Esophagus muscularis mucosa (tissue), 4 donors: Measurements from ENCODE around the gene FRS3. TPM values are rescaled to one million over a fixed set of nuclear protein-coding genes. Genes with fewer than 3 reads are reported as not detected.
A peak's percentile ranks its signal among the peaks of the same experiment; 100 is the strongest.

Source experiments
- DNase-seq: peaks from one replicate; pipeline ENCODE4 v3.0.0-alpha.2; 2017; ENCODE audit errors: extremely low spot score
- H3K27ac ChIP-seq, 4 donors: fragments of 200-600 bp; sonication (generic); replicated peaks in 1 of 4; 1 replicate in 3 of 4; 2 replicates in 1 of 4; pipeline ENCODE4 v1.5.1; 2016 to 2019; ENCODE audit warnings: mild to moderate bottlenecking in 1 of 4
- H3K27me3 ChIP-seq, 4 donors: fragments of 200-600 bp; sonication (generic); one replicate each; pipeline versions ENCODE4 v1.5.1 to v1.6.0; 2016 to 2019
- H3K36me3 ChIP-seq, 4 donors: fragments of 200-600 bp; sonication (generic); one replicate each; pipeline ENCODE4 v1.5.1; 2016 to 2019
- H3K4me1 ChIP-seq, 4 donors: fragments of 200-600 bp; sonication (generic); one replicate each; pipeline ENCODE4 v1.5.1; 2016 to 2019
- H3K4me3 ChIP-seq, 4 donors: fragments of 200-600 bp; sonication (generic); 1 replicate in 2 of 4; 2 replicates in 2 of 4; pipeline ENCODE4 v1.5.1; 2016 to 2019; ENCODE audit warnings: mild to moderate bottlenecking in 4 of 4, moderate library complexity in 1 of 4
- H3K9me3 ChIP-seq, 4 donors: fragments of 200-600 bp; sonication (generic); 1 replicate in 3 of 4; 2 replicates in 1 of 4; pipeline ENCODE4 v1.5.1; 2016 to 2019
- CTCF ChIP-seq, 3 experiments: fragments of 200-600 bp in 2 of 3; fragments of 450-650 bp in 1 of 3; sonication (generic) in 2 of 3; IDR thresholded peaks; one replicate each; pipeline ENCODE4 v1.5.1; 2017 to 2019; ENCODE audit warnings: antibody characterized with exemption in 3 of 3, mild to moderate bottlenecking in 2 of 3, moderate library complexity in 1 of 3
- EP300 ChIP-seq: sonication (generic); formaldehyde crosslinking; IDR thresholded peaks from one replicate; pipeline ENCODE4 v1.6.1; 2017; ENCODE audit warnings: antibody characterized with exemption
- POLR2A ChIP-seq: fragments of 450-650 bp; IDR thresholded peaks from one replicate; pipeline ENCODE4 v1.6.1; 2017; ENCODE audit warnings: antibody characterized with exemption, moderate library complexity, mild to moderate bottlenecking, low read depth
- POLR2AphosphoS5 ChIP-seq, 2 donors: sonication (generic); formaldehyde crosslinking; IDR thresholded peaks; one replicate each; pipeline ENCODE4 v1.6.1; 2017; ENCODE audit warnings: antibody characterized with exemption in 2 of 2
- WGBS: methylation state at CpG from one replicate; pipeline ENCODE4 v1.1.5; 2018; 5-methylcytosine and 5-hydroxymethylcytosine counted together
- intact Hi-C: fragments of 100-400 bp; cut with DNase I; formaldehyde crosslinking; loops from one replicate; pipeline ENCODE4 v1.15.1; 2023
- total RNA-seq, 4 donors: library from RNA; depleted of rRNA; stranded (reverse); fragments of >200 nt; gene quantifications; one replicate each; pipeline versions ENCODE4 v1.1.0 to v1.2.1, GENCODE V29; 2016

The FRS3 gene
- total RNA-seq, 4 donors from 2014 or later, result 5.0 to 9.9 (median 6.7) TPM

GRCh38 chr6:41783106-41783780 is 3.5 kb upstream of the FRS3 start:
- intact Hi-C loops, result loop anchor here (5.0 to 10.0 kb wide), 2 partner anchors 259 to 782 kb away; partner anchors contain the start of gene UBR2
- no peak for DNase-seq
- Histone ChIP-seq H3K27me3 (no peaks in the 10 kb centered on the region), H3K36me3 (peaks cover 0 to 27% (median 0%) of the 10 kb centered on the region in 4 donors), H3K4me3 (no peak overlapping the region), H3K27ac (peak overlapping the region in 1 of 4 donors; percentile 0), H3K9me3 (no peaks in the 10 kb centered on the region), H3K4me1 (peaks cover 47 to 86% (median 65%) of the 10 kb centered on the region in 4 donors)
- TF ChIP-seq POLR2AphosphoS5 (IDR thresholded peaks at IDR 0.05) (no peak), CTCF (IDR thresholded peaks at IDR 0.05) (no peak), POLR2A (no peak), EP300 (no peak)
- WGBS, result 78% methylated on average over 5 of the region's 6 CpGs

- no peaks in the 10 kb centered on the region for H3K27me3 ChIP-seq
- DNase-seq, result no peak
- H3K4me3 ChIP-seq, result peak overlapping the region; percentile 71 to 88 (median 78)
- peak overlapping the region; percentile 83 to 90 (median 88) for H3K27ac ChIP-seq
- peaks cover 47 to 80% (median 62%) of the 10 kb centered on the region in 4 donors for H3K4me1 ChIP-seq
- peaks cover 0 to 32% (median 9%) of the 10 kb centered on the region in 4 donors for H3K36me3 ChIP-seq
- H3K9me3 ChIP-seq, result no peaks in the 10 kb centered on the region
- 13% methylated on average over 3 of the region's 3 CpGs for WGBS
- TF ChIP-seq POLR2A (no peak), POLR2AphosphoS5 (IDR thresholded peaks at IDR 0.05) (no peak), CTCF (IDR thresholded peaks at IDR 0.05) (no peak), EP300 (no peak)
- intact Hi-C loops, result loop anchor here (5.0 to 10.0 kb wide), 2 partner anchors 261 to 783 kb away; partner anchors contain the start of gene UBR2
These were observed 1.6 kb upstream of the FRS3 start for GRCh38 chr6:41781366-41781730.

- TF ChIP-seq EP300 (no peak), CTCF (IDR thresholded peaks at IDR 0.05) (no peak), POLR2AphosphoS5 (IDR thresholded peaks at IDR 0.05) (peak; percentile 10 to 22), POLR2A (no peak)
- Histone ChIP-seq H3K36me3 (peaks cover 0 to 35% (median 15%) of the 10 kb centered on the region in 4 donors), H3K9me3 (no peaks in the 10 kb centered on the region), H3K27me3 (no peaks in the 10 kb centered on the region), H3K27ac (peak within 1 kb of the TSS; percentile 83 to 90 (median 88)), H3K4me3 (peak within 1 kb of the TSS; percentile 71 to 88 (median 78)), H3K4me1 (peaks cover 41 to 74% (median 57%) of the 10 kb centered on the region in 4 donors)
- intact Hi-C loops, result loop anchor here (5.0 to 10.0 kb wide), 2 partner anchors 262 to 784 kb away; partner anchors contain the start of gene UBR2
- no peak for DNase-seq
- 0% methylated on average over 34 of the region's 36 CpGs for WGBS
These were observed 1.1 kb upstream of the FRS3 start, which contains the start of gene PRICKLE4 for GRCh38 chr6:41780551-41781365. PRICKLE4 (plus strand) TSS chr6:41780782; CDS start chr6:41783474, 2,692 bp downstream.

GRCh38 chr6:41779336-41779735 is 364 bp downstream of the FRS3 start:
- Histone ChIP-seq H3K4me1 (peaks cover 29 to 60% (median 42%) of the 10 kb centered on the region in 4 donors), H3K27me3 (no peaks in the 10 kb centered on the region), H3K4me3 (peak overlapping the region; percentile 71 to 88 (median 78)), H3K9me3 (no peaks in the 10 kb centered on the region), H3K27ac (peak overlapping the region; percentile 44 to 90 (median 84)), H3K36me3 (peaks cover 10 to 36% (median 29%) of the 10 kb centered on the region in 4 donors)
- no peak for DNase-seq
- TF ChIP-seq CTCF (IDR thresholded peaks at IDR 0.05), result no peak
- TF ChIP-seq POLR2AphosphoS5 (IDR thresholded peaks at IDR 0.05), result no peak
- no peak for TF ChIP-seq POLR2A
- no peak for TF ChIP-seq EP300
- intact Hi-C loops, result loop anchor here (5.0 to 10.0 kb wide), 2 partner anchors 42 to 75 kb away; partner anchors contain the start of gene TFEB
- WGBS, result 6% methylated on average over 10 of the region's 16 CpGs
